Jurkat, Clone E6-1 (cell line): ENCODE data around the gene GTF2E1.
"Not testable (repeated sequence)": the region's sequence is repeated elsewhere in the genome, so short reads cannot be mapped to it uniquely, and the experiment has no call there.

Experiments
- DNase-seq: peaks from one replicate; pipeline ENCODE4 v3.0.0-alpha.2; 2011; ENCODE audit warnings: low read depth, low spot score
- H3K4me3 ChIP-seq: 2 replicates; pipeline ENCODE4 v1.5.1; 2011; ENCODE audit warnings: mild to moderate bottlenecking, low read length, control low read depth, moderate library complexity

Gene GTF2E1

GRCh38 chr3:120752230-120752629, 9.7 kb downstream of the GTF2E1 start:
- H3K4me3 ChIP-seq, result no peak overlapping the region
- no peak for DNase-seq

DNA sequence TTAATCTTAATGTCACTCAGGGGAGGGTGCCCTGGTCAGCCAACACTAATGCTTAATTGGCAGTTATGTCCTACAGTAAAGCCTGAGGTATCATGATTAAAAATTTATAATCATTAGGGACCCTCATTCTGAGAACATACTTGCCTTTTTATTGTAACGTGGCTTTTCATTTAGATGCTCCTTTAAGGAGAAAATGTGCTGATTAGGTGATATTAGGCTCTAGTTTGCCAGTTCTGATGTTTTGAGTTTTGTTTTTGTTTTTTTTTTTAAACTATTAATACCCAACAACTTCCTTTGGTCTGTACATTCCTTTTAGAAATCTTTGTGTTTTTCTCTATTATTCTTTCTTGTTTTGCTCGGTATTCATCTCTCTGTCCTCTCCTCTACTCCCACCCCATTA, 10.3 kb downstream of the GTF2E1 start:
- H3K4me3 ChIP-seq, result no peak overlapping the region
- no peak for DNase-seq

- no peak overlapping the region for H3K4me3 ChIP-seq
- DNase-seq, result no peak
Observed at GRCh38 chr3:120753810-120754209, 11.3 kb downstream of the GTF2E1 start.

DNA sequence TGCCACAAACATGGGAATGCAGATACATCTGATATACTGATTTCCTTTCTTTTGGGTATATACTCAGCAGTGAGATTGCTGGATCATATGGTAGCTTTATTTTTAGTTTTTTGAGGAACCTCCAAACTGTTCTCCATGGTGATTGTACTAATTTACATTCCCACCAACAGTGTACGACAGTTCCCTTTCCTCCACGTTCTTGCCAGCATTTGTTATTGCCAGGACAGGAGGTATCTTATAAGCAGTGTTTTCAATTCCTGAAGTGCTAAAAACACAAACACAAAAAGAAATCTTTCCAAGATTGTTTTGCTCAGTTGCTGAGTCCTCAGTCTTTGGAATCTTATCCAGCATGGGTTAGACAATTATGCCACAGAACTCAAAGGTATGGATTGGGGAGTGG, 13.5 kb downstream of the GTF2E1 start:
- no peak for DNase-seq
- no peak overlapping the region for H3K4me3 ChIP-seq

- not testable (repeated sequence) for H3K4me3 ChIP-seq, DNase-seq
Observed at GRCh38 chr3:120758551-120758950, 16.0 kb downstream of the GTF2E1 start.

DNA sequence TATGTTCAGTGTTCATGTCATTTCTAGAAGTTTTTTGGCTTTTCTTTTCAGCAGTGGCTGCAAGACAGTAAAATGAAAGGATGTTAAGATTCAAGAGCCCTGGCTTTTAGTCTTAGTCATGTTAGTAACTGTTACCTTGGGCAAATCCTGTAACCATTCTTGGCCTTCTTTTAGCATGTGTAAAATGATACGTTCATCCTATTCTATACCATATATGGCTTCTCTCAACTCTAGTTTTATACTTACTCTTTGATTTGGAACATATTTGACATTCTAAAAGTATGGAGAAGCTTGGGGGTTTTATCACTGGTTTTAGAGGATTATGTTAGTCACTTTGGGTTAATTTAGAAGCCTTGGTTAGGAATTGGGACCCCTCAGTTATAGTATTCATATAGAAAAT, 20.1 kb downstream of the GTF2E1 start:
- H3K4me3 ChIP-seq, result no peak overlapping the region
- no peak for DNase-seq

DNA sequence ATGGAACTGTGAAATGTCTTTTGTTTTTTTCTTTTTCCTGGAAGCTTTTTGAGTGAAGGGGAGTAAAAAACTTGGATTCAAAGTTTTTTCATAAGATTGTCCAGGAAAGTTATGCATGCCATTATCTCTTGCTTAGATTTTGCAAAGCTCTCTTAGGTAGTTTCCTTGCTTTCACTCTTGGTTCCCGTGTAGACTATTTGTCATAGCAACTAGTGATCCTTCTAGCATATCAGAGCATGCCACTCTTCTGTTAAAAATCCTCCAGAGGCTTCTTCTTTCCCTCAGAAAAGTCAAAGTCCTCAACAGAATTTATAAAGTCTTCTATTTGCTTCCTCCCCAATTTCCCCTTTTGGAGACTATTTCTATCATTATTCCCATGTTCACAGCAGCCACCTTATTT, 21.1 kb downstream of the GTF2E1 start:
- DNase-seq, result no peak
- no peak overlapping the region for H3K4me3 ChIP-seq

GRCh38 chr3:120764206-120764605, 21.7 kb downstream of the GTF2E1 start:
- H3K4me3 ChIP-seq, result no peak overlapping the region
- no peak for DNase-seq

DNA sequence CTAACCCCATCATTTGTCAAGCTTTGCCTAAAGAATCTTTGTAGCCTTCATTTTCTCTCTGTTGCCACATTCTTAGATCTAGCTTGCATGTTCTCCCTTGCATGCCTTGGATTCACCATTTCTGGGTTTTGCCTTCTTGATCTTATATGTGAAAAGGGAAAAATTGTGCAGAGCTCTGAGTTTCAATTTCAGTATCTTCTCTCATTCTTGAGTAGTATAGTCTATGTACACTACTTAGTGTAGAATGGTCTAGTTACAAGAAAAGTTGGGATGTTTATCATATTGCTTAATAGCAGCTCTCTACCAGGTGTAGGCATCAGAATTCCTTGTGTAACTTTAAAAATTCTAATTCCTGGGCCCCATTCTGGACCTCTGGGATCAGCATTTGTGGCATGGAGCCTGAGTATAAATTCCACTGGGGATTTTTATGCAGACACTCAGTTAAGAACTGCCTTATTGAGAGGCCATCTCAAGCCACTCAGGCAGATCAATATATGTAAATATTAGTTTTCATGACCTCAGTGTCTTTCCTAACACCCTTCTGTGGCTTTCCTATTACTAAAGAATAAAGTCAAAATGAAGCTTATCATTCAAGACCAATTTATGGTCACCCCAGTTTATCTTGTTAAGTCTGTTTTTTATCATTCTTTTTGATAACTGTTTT, 23.4 kb downstream of the GTF2E1 start:
- no peak for DNase-seq
- H3K4me3 ChIP-seq, result no peak overlapping the region

DNA sequence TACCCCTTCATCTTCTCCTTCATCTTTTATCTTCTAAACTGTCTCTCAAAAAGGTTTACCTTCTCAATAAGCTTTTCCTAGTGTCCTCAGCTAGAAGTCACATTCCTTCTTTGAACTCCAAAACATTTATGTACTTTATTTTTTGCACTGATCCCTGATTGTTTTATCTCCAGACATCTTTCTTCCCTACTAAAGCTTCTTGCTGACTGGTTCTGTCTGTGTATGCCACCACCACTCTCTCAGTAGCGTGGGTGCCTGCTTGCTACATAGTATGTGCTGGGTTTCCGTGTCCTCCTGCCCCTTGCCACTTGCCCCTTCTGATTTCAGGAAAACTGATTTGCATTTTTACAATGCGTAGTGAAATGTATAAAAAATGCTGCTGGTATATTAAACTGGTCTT, 24.0 kb downstream of the GTF2E1 start:
- no peak overlapping the region for H3K4me3 ChIP-seq
- no peak for DNase-seq

DNA sequence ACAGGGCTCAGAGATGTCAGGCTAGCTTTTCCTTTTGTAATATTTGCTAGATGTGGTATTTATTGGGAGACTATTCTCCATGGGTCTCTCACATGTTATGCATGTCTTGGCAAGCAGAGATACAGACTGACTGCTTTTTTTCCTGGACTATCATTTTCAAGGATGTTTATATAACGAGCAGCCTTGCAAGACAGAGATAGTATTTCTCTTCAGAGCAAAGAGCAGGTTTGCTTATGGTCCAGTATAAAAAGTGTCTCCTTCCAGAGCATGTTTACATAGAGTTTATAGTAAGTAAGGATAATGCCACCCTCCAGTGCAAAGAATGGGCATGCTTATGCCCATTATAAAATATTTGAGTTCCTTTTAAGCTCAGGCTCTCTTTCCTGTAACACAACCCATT, 24.6 kb downstream of the GTF2E1 start:
- H3K4me3 ChIP-seq, result no peak overlapping the region
- DNase-seq, result no peak

DNA sequence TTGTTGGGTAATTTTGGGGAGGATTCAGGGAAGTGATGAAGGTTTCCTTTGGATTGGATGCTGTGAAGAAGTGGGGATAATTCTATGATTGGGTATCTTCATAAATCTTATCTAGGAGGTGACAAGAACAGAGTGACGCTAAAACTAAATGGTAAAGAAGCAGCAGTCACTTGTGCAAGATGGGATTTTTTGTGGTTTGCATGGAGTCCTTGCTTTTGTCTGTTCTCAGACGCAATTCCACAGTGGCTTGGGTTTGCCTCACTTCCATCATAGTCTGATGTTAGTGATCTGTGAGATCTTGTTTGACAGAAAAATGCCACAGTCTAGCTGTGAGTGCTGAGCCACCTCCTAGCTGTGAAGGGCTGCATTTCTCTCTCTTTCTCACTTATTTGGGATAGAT, 26.9 kb downstream of the GTF2E1 start:
- H3K4me3 ChIP-seq, result no peak overlapping the region
- DNase-seq, result no peak

DNA sequence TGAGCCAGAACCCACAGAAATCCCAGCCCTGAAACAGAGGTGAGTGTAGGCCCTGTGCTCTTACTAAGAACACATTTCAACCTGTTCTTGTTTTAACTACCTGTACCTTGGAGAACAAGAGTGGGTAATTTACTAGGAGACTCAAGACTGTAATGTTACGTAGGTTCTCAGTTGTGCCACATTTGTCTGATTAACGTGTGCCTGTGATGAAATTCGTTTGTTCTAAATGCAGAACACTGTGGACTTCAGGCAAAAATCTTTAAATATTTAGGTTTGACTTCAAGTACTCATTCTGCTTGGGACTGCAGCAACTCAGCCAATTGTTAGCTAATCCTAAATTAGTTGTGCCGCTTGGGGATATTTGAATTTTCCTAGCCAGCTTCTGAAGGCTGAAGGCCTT, 28.3 kb downstream of the GTF2E1 start:
- DNase-seq, result no peak
- no peak overlapping the region for H3K4me3 ChIP-seq

DNA sequence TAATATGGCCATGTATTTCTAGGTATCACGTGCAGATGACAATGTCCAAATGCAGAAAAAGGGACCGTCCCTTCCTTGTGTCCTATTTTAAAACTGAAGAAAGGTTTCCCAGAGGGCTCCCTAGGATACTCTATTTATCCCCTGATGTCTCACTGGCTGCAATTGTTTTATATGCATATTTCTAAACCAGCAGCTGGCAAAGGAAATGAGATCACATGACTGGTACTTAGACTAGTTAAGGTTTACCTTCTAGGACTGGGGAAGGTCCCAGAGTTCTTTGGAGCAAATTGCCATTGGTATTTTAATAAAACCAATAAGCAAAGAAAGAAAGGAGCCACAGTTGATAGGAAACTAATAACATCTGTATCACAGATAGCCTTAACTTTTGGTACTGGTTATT, 29.5 kb downstream of the GTF2E1 start:
- no peak for DNase-seq
- H3K4me3 ChIP-seq, result no peak overlapping the region

GRCh38 chr3:120773932-120774331, 31.4 kb downstream of the GTF2E1 start:
- H3K4me3 ChIP-seq, result no peak overlapping the region
- DNase-seq, result peak; percentile 63

DNA sequence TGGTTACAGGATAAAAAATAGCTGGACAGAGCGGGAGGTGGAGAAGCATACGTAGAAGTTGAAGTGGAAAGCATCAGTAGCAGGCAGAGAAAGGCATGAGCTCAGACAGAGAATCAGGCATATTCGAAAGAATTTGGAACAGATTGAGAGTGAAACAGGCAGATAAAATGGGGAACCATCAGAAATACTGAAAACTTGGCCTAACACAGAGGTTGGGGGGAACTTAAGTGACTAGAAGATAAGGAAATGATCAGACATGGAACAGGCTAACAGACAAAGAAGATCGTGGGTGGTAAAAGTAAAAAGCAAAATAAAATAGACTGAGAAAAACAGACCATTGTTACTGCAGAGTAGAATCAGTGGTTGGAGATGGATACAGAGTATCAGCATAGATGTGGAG, 32.9 kb downstream of the GTF2E1 start:
- DNase-seq, result no peak
- no peak overlapping the region for H3K4me3 ChIP-seq

GRCh38 chr3:120778776-120779175, 36.2 kb downstream of the GTF2E1 start:
- no peak overlapping the region for H3K4me3 ChIP-seq
- no peak for DNase-seq

GRCh38 chr3:120780977-120781376, 38.4 kb downstream of the GTF2E1 start:
- no peak for DNase-seq

GRCh38 chr3:120785832-120786231, 43.3 kb downstream of the GTF2E1 start:
- H3K4me3 ChIP-seq, DNase-seq: not testable (repeated sequence)

More at GRCh38 chr3:120780977-120781376, 38.4 kb downstream of the GTF2E1 start:
- H3K4me3 ChIP-seq, result no peak overlapping the region

- DNase-seq, result peak; percentile 9
- no peak overlapping the region for H3K4me3 ChIP-seq
Observed at GRCh38 chr3:120791010-120791409, 48.5 kb downstream of the GTF2E1 start.

- DNase-seq, result no peak
- no peak overlapping the region for H3K4me3 ChIP-seq
Observed at GRCh38 chr3:120791913-120792312, 49.4 kb downstream of the GTF2E1 start.

GRCh38 chr3:120793601-120794000, 51.1 kb downstream of the GTF2E1 start:
- no peak overlapping the region for H3K4me3 ChIP-seq
- DNase-seq, result no peak
